DMS53 treated with DMSO at 0.1 percent for 48 hours (cell line): ENCODE data around the gene FLT1.

Experiments used
- DNase-seq: peaks from one replicate; lab custom pipeline; 2025; ENCODE audit not compliant: unreplicated experiment; lab: John Stamatoyannopoulos, UW

FLT1 gene

DNA sequence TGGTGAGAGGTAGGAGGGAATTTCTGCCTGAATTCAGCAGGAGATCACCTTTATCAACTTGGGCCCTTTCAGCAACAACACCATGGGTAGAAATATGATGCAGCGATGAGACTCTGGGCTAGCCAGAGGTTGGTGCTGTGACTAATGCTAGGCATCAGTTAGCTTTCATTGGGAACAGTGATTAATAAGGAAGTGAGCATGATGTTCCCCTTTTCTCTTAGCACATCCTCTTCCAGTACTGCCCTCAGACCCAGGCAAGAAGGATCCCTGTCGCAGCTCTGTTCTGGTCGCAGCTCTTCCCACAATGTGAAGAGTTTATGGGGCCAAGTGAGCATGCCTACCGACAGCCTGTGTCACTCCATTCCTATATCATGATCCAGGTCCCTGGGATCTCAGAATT is 100.5 kb downstream of the FLT1 start:
- DNase-seq: no peak

- DNase-seq: no peak
Measured at GRCh38 chr13:28392896-28393505, 101.9 kb downstream of the FLT1 start.

GRCh38 chr13:28392428-28392827 is 102.5 kb downstream of the FLT1 start:
- DNase-seq: no peak

- DNase-seq: no peak
Measured at GRCh38 chr13:28387740-28388501, 107.0 kb downstream of the FLT1 start.

DNA sequence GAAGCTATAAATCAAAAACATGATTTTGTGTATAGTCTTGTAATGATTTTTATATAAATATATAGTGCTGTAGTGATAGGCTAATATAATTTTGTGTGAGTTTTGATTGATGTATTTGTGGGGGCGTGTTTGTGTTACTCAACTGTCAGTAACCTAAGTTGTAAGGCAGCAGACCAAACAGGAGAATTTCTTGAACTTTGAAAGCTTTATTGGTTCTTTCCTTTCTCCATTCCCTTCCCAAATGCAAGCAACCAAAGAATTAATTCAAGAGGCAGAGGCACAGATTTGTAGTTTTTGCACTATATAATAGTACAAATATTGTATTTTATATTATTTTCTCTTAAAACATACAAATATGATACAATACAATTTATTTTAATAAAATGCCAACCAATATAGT is 109.6 kb downstream of the FLT1 start:
- no peak for DNase-seq

GRCh38 chr13:28384789-28385188 is 110.1 kb downstream of the FLT1 start:
- DNase-seq: no peak

- no peak for DNase-seq
Measured at GRCh38 chr13:28380319-28380718, 114.6 kb downstream of the FLT1 start.

GRCh38 chr13:28379371-28380083 is 115.4 kb downstream of the FLT1 start:
- no peak for DNase-seq

DNA sequence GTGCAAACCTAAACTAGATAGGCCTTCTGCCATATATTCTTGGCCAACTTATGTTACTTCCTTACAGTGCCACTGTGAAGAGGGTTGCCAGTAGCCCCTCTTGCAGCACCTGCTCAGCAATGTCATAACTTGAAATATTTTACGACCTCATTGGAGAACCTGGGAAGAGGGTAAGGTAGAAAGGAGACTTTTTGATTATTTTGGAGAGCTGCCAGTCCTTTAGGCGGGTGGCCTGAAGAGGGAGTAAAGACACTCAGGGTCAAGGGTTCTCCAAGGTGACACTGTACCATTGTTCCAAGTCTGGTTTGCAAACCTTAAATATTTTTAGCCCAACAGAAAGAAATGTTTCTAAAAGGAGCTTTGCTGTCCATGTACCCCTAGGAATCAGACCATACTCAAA is 118.3 kb downstream of the FLT1 start:
- DNase-seq: no peak

- no peak for DNase-seq
Measured at GRCh38 chr13:28375250-28375930, 119.5 kb downstream of the FLT1 start.

GRCh38 chr13:28373810-28374209 is 121.1 kb downstream of the FLT1 start:
- DNase-seq: no peak

- DNase-seq: no peak
Measured at GRCh38 chr13:28370448-28370847, 124.5 kb downstream of the FLT1 start.

DNA sequence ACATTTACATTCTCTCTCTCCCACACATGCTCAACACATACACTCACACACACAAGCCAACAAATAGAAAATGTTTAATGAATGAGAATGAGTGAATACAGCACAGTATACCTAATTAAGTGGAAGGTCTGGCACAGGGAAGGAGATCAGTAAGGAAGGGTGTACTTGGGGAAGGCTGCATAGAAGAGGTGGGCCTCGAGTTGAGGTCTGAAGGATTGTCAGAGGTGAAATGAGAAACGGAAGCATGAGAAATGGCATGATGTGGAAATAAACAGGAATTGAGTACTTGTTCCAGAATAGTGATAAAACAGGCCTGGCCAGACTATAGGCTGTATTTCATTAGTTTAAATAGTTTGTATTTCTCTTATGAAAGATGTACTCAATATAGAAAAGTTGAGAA is 136.2 kb downstream of the FLT1 start:
- DNase-seq: no peak

DNA sequence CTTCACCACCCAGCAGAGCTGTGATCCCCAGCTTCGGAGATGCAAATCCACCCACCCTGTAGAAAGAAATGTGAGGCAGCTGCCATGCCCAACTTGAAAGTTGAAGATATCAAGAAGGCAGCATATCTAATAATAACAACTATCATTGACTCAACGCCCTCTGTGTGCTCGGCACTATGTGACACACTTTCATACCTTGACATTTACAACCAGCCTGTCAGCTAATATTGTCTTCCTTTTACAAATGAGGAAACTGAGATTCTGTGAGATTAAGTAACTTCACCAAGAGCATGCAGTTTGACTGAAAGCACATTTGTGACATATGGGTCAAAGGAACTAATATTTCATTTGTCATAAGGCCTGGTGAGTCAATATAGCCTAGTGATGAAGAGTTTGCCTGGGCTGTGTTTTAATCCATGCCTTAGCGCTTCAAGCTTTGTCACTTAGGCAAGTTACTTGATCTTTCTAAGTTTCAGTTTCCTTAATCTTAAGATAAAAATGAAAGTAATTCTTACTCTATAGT is 137.0 kb downstream of the FLT1 start:
- no peak for DNase-seq

DNA sequence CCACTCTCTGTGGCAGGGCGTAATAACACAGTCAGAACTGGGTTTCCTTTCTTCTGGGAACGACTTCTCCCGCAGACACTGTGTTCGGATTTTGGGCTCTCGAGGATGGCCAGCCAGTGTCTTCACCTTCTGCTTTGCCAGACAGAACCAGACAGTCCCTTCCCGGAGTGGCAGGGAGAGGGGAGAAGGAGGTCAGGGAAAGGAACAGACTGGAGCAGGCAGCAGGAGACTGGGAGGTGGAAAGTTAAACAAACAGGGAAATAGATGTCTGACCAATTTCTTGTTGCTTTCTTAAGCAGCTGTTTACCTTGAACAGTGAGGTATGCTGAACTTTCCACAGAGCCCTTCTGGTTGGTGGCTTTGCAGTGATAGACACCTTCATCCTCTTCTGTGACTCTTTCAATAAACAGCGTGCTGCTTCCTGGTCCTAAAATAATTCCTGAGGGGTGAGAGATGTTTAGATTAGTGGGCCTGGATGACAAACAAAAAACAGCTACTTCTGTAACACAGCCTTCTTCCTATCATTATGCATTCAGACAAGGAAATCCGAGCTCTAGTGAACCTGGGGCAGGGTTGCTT is 137.6 kb downstream of the FLT1 start:
- DNase-seq: no peak

- no peak for DNase-seq
Measured at GRCh38 chr13:28356561-28357021, 138.3 kb downstream of the FLT1 start.

DNA sequence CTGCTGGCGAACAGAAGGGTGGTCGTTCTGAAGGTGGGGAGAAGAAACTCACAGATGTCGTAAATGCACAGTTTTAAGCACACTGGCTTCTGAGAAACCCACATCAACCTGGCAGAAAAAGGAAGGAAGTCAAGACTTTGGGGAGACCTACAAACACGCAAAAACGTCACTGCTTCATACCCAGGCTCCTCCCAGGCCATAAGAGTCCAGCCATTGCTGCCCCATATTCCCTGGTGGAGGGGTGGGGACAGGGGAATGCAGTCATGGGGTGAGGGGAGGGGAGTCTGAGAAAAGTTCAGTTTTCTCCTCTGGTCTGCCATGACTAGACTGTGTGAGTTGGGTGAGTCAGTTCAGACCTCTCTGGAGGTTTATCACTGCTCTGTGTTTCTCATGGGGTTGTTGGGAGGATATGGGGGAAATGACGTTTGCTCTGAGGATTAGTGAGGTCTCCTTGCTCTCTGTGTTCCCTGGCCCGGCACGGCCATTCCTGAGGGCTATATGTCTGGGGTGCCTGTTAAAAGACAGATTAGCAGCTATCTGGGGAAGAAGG is 139.0 kb downstream of the FLT1 start:
- DNase-seq: no peak

GRCh38 chr13:28355046-28355821 is 139.7 kb downstream of the FLT1 start:
- no peak for DNase-seq

GRCh38 chr13:28353679-28354078 is 141.2 kb downstream of the FLT1 start:
- DNase-seq: no peak
